HCT116 (cell line): ENCODE data around the gene PIK3R1.

Experiments used
- CBX3 ChIP-seq: IDR thresholded peaks from 2 replicates; pipeline ENCODE4 v1.6.1; 2012; ENCODE audit warnings: low read depth
- EZH2phosphoT487 ChIP-seq: fragments of 200-600 bp; IDR thresholded peaks from 2 replicates; pipeline ENCODE4 v1.6.1; 2018; ENCODE audit warnings: antibody characterized with exemption, borderline replicate concordance
- POLR2A ChIP-seq: IDR thresholded peaks from 2 replicates; pipeline ENCODE4 v1.7.0; 2011; ENCODE audit warnings: borderline replicate concordance; ENCODE audit not compliant: insufficient read depth, insufficient read length; ENCODE audit errors: extremely low read depth
- POLR2AphosphoS5 ChIP-seq: IDR thresholded peaks from 2 replicates; pipeline ENCODE4 v1.6.1; 2011; ENCODE audit warnings: mild to moderate bottlenecking, low read depth, low read length, moderate library complexity
- RAD21 ChIP-seq: IDR thresholded peaks from 2 replicates; pipeline ENCODE4 v1.6.1; 2012; ENCODE audit warnings: low read depth, mild to moderate bottlenecking
- SIN3A ChIP-seq: IDR thresholded peaks from 2 replicates; pipeline ENCODE4 v1.6.1; 2012; ENCODE audit warnings: low read depth
- SP1 ChIP-seq: IDR thresholded peaks from 2 replicates; pipeline ENCODE4 v1.6.1; 2012; ENCODE audit warnings: low read depth
- TCF7L2 ChIP-seq: IDR thresholded peaks from 2 replicates; pipeline ENCODE4 v1.7.0; 2011; ENCODE audit warnings: borderline replicate concordance, inconsistent platforms; ENCODE audit not compliant: insufficient read depth, insufficient read length; ENCODE audit errors: extremely low read depth
- YY1 ChIP-seq: IDR thresholded peaks from 2 replicates; pipeline ENCODE4 v1.6.1; 2011; ENCODE audit warnings: low read length, low read depth, moderate library complexity, mild to moderate bottlenecking; ENCODE audit not compliant: insufficient replicate concordance; ENCODE audit errors: extremely low read depth
- ZNF274 ChIP-seq: fragments of 200-500 bp; sonication (Bioruptor generic); IDR thresholded peaks from 2 replicates; pipeline ENCODE4 v1.6.1; 2014; ENCODE audit warnings: mild to moderate bottlenecking, low read depth, low read length, inconsistent platforms
- TF ChIP-seq, protein P1 (sequence below), 3 experiments: fragments of 200-600 bp in 1 of 3; sonication (generic) in 1 of 3; IDR thresholded peaks in 2 of 3; conservative IDR thresholded peaks in 1 of 3; 2 replicates each; pipeline ENCODE4 v1.5.1; 2012 to 2017; ENCODE audit warnings: low read depth in 2 of 3, low read length in 2 of 3, antibody characterized with exemption in 1 of 3, borderline replicate concordance in 1 of 3, control low read depth in 1 of 3, mild to moderate bottlenecking in 1 of 3, mixed read lengths in 1 of 3, mixed run types in 1 of 3, moderate library complexity in 1 of 3; ENCODE audit not compliant: insufficient read depth in 1 of 3
- TF ChIP-seq, protein P2 (sequence below): IDR thresholded peaks from 2 replicates; pipeline ENCODE4 v1.6.1; 2012

DNA sequence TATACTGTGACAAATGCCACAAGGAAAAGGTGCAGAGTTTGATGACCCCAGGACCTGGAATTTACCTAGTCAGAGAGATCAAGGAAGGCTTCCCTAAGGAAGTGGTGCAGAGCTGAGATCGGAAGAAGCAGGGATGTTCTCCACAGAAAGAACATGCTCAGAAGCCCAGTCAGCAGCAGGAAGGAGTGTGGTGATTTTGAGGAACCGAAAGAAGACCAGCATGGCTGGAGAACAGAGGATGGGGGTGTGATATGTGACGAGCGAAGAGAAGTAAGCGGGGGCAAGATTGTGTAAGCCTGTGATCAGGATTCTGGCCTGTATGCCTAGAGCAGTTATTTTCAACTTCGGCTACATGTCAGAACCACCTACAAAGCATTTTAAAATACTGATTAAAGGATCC lies 18.7 kb upstream of the PIK3R1 start:
- no peak for TF ChIP-seq POLR2AphosphoS5
- TF ChIP-seq RAD21 = no peak
- TF ChIP-seq, protein P1, sequence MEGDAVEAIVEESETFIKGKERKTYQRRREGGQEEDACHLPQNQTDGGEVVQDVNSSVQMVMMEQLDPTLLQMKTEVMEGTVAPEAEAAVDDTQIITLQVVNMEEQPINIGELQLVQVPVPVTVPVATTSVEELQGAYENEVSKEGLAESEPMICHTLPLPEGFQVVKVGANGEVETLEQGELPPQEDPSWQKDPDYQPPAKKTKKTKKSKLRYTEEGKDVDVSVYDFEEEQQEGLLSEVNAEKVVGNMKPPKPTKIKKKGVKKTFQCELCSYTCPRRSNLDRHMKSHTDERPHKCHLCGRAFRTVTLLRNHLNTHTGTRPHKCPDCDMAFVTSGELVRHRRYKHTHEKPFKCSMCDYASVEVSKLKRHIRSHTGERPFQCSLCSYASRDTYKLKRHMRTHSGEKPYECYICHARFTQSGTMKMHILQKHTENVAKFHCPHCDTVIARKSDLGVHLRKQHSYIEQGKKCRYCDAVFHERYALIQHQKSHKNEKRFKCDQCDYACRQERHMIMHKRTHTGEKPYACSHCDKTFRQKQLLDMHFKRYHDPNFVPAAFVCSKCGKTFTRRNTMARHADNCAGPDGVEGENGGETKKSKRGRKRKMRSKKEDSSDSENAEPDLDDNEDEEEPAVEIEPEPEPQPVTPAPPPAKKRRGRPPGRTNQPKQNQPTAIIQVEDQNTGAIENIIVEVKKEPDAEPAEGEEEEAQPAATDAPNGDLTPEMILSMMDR (IDR thresholded peaks at IDR 0.05 in 2 of 3, conservative IDR thresholded peaks at IDR 0.05 in 1 of 3; ENCODE audit: borderline replicate concordance in 1 of 3, insufficient read depth in 1 of 3, low read depth in 2 of 3, low read length in 2 of 3) = no peak
- TF ChIP-seq, protein P2, sequence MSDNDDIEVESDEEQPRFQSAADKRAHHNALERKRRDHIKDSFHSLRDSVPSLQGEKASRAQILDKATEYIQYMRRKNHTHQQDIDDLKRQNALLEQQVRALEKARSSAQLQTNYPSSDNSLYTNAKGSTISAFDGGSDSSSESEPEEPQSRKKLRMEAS = no peak
- TF ChIP-seq POLR2A = no peak
- no peak for TF ChIP-seq YY1
- no peak for TF ChIP-seq SIN3A
- TF ChIP-seq ZNF274 = no peak
- TF ChIP-seq TCF7L2 = no peak
- no peak for TF ChIP-seq CBX3
- no peak for TF ChIP-seq EZH2phosphoT487
- no peak for TF ChIP-seq SP1
